Bronchial epithelial cell (primary cell): ENCODE measurements around the gene CHST6. TPM values are rescaled to one million over a fixed set of nuclear protein-coding genes. Genes with fewer than 3 reads are reported as not detected.
A peak's percentile ranks its signal among the peaks of the same experiment; 100 is the strongest.
"Not testable (repeated sequence)": the region's sequence is repeated elsewhere in the genome, so short reads cannot be mapped to it uniquely, and the experiment has no call there.

Source experiments
- DNase-seq: peaks from one replicate; pipeline ENCODE4 v3.0.0-alpha.2; 2010; ENCODE audit warnings: low read depth
- FAIRE-seq: peaks from 2 replicates; lab custom pipeline; 2011; peaks lifted over from hg19 to GRCh38; lab: Jason Lieb, UNC
- H3K27me3 ChIP-seq: 2 replicates; pipeline ENCODE4 v1.5.1; 2011; ENCODE audit warnings: low read length; ENCODE audit not compliant: control insufficient read depth, insufficient read depth
- H3K36me3 ChIP-seq: 2 replicates; pipeline ENCODE4 v1.5.1; 2011; ENCODE audit warnings: low read length; ENCODE audit not compliant: control insufficient read depth, insufficient read depth
- H3K4me3 ChIP-seq: 2 replicates; pipeline ENCODE4 v1.5.1; 2011; ENCODE audit warnings: mild to moderate bottlenecking, low read depth, low read length, control low read depth
- total RNA-seq: library from RNA; depleted of rRNA; stranded (reverse); fragments of >200 nt; gene quantifications from 2 replicates; pipeline ENCODE4 v1.2.1, GENCODE V29; 2014
- TF ChIP-seq, protein P1 (sequence below): IDR thresholded peaks from 2 replicates; pipeline ENCODE4 v1.5.1; 2011; ENCODE audit warnings: mild to moderate bottlenecking, moderate library complexity, low read length, control low read depth, inconsistent platforms; ENCODE audit not compliant: insufficient read depth, severe bottlenecking

The CHST6 gene
- total RNA-seq, 1 donor from 2014 or later: 1.3 TPM

GRCh38 chr16:75529056-75529905 lies 34.0 kb upstream of the CHST6 start:
- Histone ChIP-seq H3K36me3 (no peaks in the 10 kb centered on the region), H3K27me3 (no peaks in the 10 kb centered on the region), H3K4me3 (no peak overlapping the region)
- DNase-seq (no peak), FAIRE-seq (no peak)
- TF ChIP-seq, protein P1, sequence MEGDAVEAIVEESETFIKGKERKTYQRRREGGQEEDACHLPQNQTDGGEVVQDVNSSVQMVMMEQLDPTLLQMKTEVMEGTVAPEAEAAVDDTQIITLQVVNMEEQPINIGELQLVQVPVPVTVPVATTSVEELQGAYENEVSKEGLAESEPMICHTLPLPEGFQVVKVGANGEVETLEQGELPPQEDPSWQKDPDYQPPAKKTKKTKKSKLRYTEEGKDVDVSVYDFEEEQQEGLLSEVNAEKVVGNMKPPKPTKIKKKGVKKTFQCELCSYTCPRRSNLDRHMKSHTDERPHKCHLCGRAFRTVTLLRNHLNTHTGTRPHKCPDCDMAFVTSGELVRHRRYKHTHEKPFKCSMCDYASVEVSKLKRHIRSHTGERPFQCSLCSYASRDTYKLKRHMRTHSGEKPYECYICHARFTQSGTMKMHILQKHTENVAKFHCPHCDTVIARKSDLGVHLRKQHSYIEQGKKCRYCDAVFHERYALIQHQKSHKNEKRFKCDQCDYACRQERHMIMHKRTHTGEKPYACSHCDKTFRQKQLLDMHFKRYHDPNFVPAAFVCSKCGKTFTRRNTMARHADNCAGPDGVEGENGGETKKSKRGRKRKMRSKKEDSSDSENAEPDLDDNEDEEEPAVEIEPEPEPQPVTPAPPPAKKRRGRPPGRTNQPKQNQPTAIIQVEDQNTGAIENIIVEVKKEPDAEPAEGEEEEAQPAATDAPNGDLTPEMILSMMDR: no peak

DNA sequence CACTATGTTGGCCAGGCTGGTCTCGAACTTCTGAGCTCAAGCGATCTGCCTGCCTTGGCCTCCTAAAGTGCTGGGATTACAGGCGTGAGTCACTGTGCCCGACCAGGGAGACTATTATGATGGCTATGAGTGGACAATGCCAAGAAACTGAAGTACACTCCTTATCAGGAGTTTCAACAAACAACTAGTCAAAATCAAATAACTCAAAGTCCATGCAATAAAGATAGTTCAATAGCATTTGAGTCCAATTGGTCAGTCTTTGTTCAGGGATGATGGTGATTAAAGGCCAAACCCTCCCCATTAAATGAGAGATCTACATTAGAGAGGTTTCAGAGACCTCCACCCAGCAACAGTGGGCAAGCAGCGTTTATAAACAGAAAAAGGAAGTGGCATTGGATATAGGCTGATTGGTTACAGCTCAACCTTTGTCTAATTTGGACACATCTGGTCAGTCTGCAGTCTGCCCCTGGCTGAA lies 32.6 kb upstream of the CHST6 start:
- Histone ChIP-seq H3K27me3 (no peaks in the 10 kb centered on the region), H3K36me3 (no peaks in the 10 kb centered on the region), H3K4me3 (no peak overlapping the region)
- DNase-seq (no peak), FAIRE-seq (no peak)
- TF ChIP-seq, protein P1: no peak

- no peak overlapping the region for H3K4me3 ChIP-seq
- H3K27me3 ChIP-seq: no peaks in the 10 kb centered on the region
- no peak for FAIRE-seq
- DNase-seq: no peak
- H3K36me3 ChIP-seq: no peaks in the 10 kb centered on the region
- TF ChIP-seq, protein P1: no peak
These were observed 31.0 kb upstream of the CHST6 start for GRCh38 chr16:75526032-75526790.

- FAIRE-seq: no peak
- no peak for DNase-seq
- no peaks in the 10 kb centered on the region for H3K27me3 ChIP-seq
- no peak overlapping the region for H3K4me3 ChIP-seq
- TF ChIP-seq, protein P1: no peak
- H3K36me3 ChIP-seq: no peaks in the 10 kb centered on the region
These were observed 23.9 kb upstream of the CHST6 start for GRCh38 chr16:75519175-75519574.

DNA sequence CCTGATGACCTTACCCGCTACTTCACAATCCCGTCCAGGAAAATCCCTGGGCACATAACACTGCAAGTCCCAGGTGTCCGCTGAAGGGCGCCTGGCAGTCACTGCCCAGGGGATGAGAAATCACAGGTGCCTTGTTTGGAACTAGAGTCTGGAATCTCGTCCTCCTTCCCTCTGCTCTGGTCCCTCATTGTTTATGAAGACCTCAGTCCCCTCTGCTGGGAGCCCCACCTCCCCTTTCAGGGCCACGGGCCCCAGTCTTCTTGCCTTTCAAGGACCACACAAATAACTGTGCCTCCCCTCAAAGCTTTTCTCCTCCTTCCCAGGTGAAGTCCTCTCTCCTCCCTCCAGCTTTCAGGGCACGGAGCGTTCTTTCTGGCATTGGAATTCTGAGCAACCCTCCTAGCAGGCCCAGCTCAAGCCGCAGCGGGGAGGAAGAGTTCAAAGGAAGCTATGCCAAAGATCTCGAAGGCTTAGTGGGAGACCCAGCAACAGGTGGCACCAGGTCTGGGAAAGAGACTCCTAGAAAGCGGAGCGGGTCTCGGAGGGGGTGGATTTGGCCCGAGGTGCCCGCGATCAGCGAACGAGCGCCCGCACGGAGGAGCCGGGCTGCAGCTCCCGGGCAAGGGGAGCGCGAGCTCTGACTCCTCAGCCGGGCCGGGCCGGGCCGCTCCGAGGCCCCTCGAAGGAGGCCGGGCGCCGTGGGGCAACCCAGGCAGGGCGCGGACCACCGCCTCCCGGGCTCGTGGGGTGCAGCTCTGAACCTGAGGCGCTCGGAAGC lies 21.1 kb upstream of the CHST6 start:
- not testable (repeated sequence) for H3K27me3 ChIP-seq, H3K36me3 ChIP-seq, DNase-seq, FAIRE-seq
- H3K4me3 ChIP-seq: peak overlapping the region; percentile 71
